ENCODE measurements around the gene DTX1. TPM values are rescaled to one million over a fixed set of nuclear protein-coding genes. Genes with fewer than 3 reads are reported as not detected.

The DTX1 gene
- total and polyA plus RNA-seq, 2 donors (not counting 3 experiments of a cell fraction or from before 2014, with no cell fraction given), result 0.06 to 0.22 TPM

- intact Hi-C loops (cut with micrococcal nuclease) (no loop called here), dilution Hi-C loops (cut with MboI; ENCODE audit: extremely low pct_ligation_motif_present, low sequenced_read_pairs) (no loop called here)
- no peak overlapping the region for H3K9ac ChIP-seq (replicated peaks; ENCODE audit: extremely low read depth, insufficient read depth, low read length)
- H3K9me3 ChIP-seq (replicated peaks; ENCODE audit: control insufficient read depth, insufficient read depth, low read length), result no peaks in the 10 kb centered on the region
- POLR2A ChIA-PET, result no interaction called here
- no peaks in the 10 kb centered on the region for H3K36me3 ChIP-seq (ENCODE audit: control insufficient read depth in 2 of 2, extremely low read depth in 1 of 2, insufficient read depth in 2 of 2, low read length in 2 of 2)
- no peak overlapping the region for H3K4me2 ChIP-seq (ENCODE audit: insufficient read depth, low read length)
- CTCF ChIA-PET, result interaction anchor here (1.7 kb wide), 1 partner anchor 68 kb away, joined by 6 read pairs; no protein-coding TSS in a partner anchor
- peaks cover 8 to 12% of the 10 kb centered on the region in 2 experiments for H3K27me3 ChIP-seq (ENCODE audit: control insufficient read depth in 2 of 2, insufficient read depth in 2 of 2, low read length in 2 of 2)
- H3K79me2 ChIP-seq (ENCODE audit: control insufficient read depth, insufficient read depth, low read length), result no peaks in the 10 kb centered on the region
- no peak for FAIRE-seq
- no TSS peak for BruUV-seq (replicated peaks)
- H3K27ac ChIP-seq (ENCODE audit: insufficient read depth, low read depth, low read length), result no peak overlapping the region
- no peak overlapping the region for H3K4me3 ChIP-seq (replicated peaks in 1 of 3; ENCODE audit: insufficient read depth in 1 of 3, low read depth in 1 of 3, low read length in 3 of 3)
- TF ChIP-seq GATA2 (IDR thresholded peaks at IDR 0.05; ENCODE audit: insufficient read depth, insufficient read length, low read depth, low read length), result no peak
- TF ChIP-seq POLR2A (IDR thresholded peaks at IDR 0.05; ENCODE audit: low read depth, low read length), result no peak
- no peak for TF ChIP-seq MYC (IDR thresholded peaks at IDR 0.05; ENCODE audit: low read depth, low read length)
- TF ChIP-seq MAX (IDR thresholded peaks at IDR 0.05; ENCODE audit: insufficient read depth, insufficient read length), result no peak
- no peak for TF ChIP-seq POLR2AphosphoS5 (IDR thresholded peaks at IDR 0.05; ENCODE audit: insufficient read depth, low read depth, low read length)
- no peak for TF ChIP-seq FOS (IDR thresholded peaks at IDR 0.05; ENCODE audit: borderline replicate concordance, insufficient read depth, low read length)
- no peak for TF ChIP-seq JUN (IDR thresholded peaks at IDR 0.05; ENCODE audit: borderline replicate concordance, insufficient read depth, insufficient read length, low read depth)
- no peak for TF ChIP-seq CTCF (IDR thresholded peaks at IDR 0.05; ENCODE audit: extremely low read depth in 1 of 2, insufficient read depth in 1 of 2, low read depth in 1 of 2, low read length in 2 of 2)
- no peak for TF ChIP-seq EZH2 (IDR thresholded peaks at IDR 0.05; ENCODE audit: borderline replicate concordance, low read depth, low read length, severe bottlenecking)
- H3K9me1 ChIP-seq (replicated peaks; ENCODE audit: control insufficient read depth, extremely low read depth, insufficient read depth, low read length), result no peaks in the 10 kb centered on the region
- H3K4me1 ChIP-seq (ENCODE audit: control insufficient read depth, extremely low read depth, insufficient read depth, low read length), result no peaks in the 10 kb centered on the region
- H4K20me1 ChIP-seq (replicated peaks; ENCODE audit: control insufficient read depth, extremely low read depth, insufficient read depth, low read length), result no peaks in the 10 kb centered on the region
- H2AFZ ChIP-seq (ENCODE audit: low read depth, low read length), result no peak overlapping the region
- no peak for DNase-seq (ENCODE audit: low read depth, low spot score)
Observed at GRCh38 chr12:113061061-113061694, 4.6 kb downstream of the DTX1 start.
